WERI-Rb-1 (cell line): ENCODE data around the gene TVP23A.

ENCODE experiments used
- DNase-seq: peaks from one replicate; pipeline ENCODE4 v3.0.0-alpha.2; 2020
- H3K27ac ChIP-seq: fragments of 250-450 bp; sonication (Bioruptor Pico); 2 replicates; pipeline ENCODE4 v1.5.1; 2020; ENCODE audit warnings: mild to moderate bottlenecking, moderate library complexity
- H3K27me3 ChIP-seq: fragments of 250-450 bp; sonication (Bioruptor Pico); 2 replicates; pipeline ENCODE4 v1.5.1; 2021; ENCODE audit warnings: mild to moderate bottlenecking, low read depth, moderate library complexity; ENCODE audit not compliant: insufficient read depth, severe bottlenecking
- H3K36me3 ChIP-seq: fragments of 250-450 bp; sonication (Bioruptor Pico); 2 replicates; pipeline ENCODE4 v1.5.1; 2020; ENCODE audit warnings: mild to moderate bottlenecking, moderate library complexity
- H3K4me3 ChIP-seq: 2 replicates; pipeline ENCODE4 v1.5.1; 2011; ENCODE audit warnings: low read depth, mild to moderate bottlenecking, control low read depth, low read length
- H3K9me3 ChIP-seq: fragments of 250-450 bp; sonication (Bioruptor Pico); 2 replicates; pipeline ENCODE4 v1.5.1; 2021; ENCODE audit warnings: mild to moderate bottlenecking, moderate library complexity; ENCODE audit not compliant: severe bottlenecking
- TF ChIP-seq, protein P1 (sequence below): IDR thresholded peaks from 2 replicates; pipeline ENCODE4 v1.5.1; 2011; ENCODE audit warnings: low read depth, mild to moderate bottlenecking, control low read depth, inconsistent platforms, low read length

The TVP23A gene

DNA sequence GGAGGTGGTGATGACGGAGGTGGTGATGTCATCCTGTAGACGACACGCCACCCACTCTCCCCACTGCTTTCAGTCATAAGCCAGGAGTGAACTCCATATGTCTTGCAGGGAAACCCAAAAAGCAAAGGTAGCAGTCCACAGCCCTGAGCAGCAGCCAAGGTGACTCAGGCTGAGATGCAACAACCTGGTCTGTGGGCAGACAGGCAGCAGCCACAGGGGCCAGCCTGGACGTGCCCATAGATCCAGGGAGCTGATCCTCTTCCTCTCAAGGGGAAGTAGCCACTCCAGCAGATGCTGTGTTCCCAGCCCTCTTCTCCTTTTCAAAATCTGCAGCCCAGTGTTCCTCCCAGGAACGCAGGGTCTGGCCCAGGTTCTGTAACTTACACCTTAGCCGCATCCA is 41.1 kb upstream of the TVP23A start:
- TF ChIP-seq, protein P1, sequence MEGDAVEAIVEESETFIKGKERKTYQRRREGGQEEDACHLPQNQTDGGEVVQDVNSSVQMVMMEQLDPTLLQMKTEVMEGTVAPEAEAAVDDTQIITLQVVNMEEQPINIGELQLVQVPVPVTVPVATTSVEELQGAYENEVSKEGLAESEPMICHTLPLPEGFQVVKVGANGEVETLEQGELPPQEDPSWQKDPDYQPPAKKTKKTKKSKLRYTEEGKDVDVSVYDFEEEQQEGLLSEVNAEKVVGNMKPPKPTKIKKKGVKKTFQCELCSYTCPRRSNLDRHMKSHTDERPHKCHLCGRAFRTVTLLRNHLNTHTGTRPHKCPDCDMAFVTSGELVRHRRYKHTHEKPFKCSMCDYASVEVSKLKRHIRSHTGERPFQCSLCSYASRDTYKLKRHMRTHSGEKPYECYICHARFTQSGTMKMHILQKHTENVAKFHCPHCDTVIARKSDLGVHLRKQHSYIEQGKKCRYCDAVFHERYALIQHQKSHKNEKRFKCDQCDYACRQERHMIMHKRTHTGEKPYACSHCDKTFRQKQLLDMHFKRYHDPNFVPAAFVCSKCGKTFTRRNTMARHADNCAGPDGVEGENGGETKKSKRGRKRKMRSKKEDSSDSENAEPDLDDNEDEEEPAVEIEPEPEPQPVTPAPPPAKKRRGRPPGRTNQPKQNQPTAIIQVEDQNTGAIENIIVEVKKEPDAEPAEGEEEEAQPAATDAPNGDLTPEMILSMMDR = no peak
- no peak for DNase-seq
- H3K27me3 ChIP-seq = no peaks in the 10 kb centered on the region
- H3K27ac ChIP-seq = no peak overlapping the region
- H3K4me3 ChIP-seq = no peak overlapping the region
- no peaks in the 10 kb centered on the region for H3K9me3 ChIP-seq
- H3K36me3 ChIP-seq = no peaks in the 10 kb centered on the region

DNA sequence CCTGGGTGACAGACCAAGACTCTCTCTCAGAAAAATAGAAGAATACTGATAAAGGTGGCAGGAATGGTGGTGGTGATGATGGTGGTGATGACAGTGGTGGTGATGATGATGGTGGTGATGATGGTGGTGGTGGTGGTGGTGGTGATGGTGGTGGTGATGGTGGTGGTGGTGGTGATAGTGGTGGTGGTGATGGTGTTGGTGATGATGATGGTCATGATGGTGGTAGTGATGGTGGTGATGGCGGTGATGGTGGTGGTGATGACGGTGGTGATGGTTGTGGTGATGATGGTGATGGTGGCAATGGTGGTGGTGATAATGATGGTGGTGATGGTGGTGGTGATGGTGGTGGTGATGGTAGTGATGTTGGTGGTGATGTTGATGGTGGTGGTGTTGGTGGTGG is 40.4 kb upstream of the TVP23A start:
- Histone ChIP-seq H3K27ac (no peak overlapping the region), H3K36me3 (no peaks in the 10 kb centered on the region), H3K27me3 (no peaks in the 10 kb centered on the region), H3K4me3 (no peak overlapping the region), H3K9me3 (no peaks in the 10 kb centered on the region)
- DNase-seq = no peak
- TF ChIP-seq, protein P1 = no peak

DNA sequence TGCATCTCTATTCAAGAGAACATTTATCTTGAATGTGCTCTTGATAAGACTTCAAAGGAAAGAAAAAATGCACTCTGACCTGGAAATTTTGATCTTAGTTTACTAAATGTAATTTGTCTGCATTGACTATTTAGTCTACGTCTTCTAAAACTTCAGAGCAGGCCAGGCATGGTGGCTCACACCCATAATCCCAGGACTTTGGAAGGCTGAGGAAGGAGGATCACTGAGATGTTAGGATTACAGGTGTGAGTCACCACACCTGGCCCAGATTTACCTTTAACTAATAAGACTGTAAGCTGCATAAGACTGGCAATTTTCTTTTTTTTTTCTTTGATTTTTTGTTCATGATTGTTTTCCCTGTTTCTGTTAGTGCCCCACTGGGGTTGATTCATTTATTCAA is 39.6 kb upstream of the TVP23A start:
- Histone ChIP-seq H3K36me3 (no peaks in the 10 kb centered on the region), H3K4me3 (no peak overlapping the region), H3K27me3 (no peaks in the 10 kb centered on the region), H3K9me3 (no peaks in the 10 kb centered on the region), H3K27ac (no peak overlapping the region)
- DNase-seq = no peak
- TF ChIP-seq, protein P1 = no peak

DNA sequence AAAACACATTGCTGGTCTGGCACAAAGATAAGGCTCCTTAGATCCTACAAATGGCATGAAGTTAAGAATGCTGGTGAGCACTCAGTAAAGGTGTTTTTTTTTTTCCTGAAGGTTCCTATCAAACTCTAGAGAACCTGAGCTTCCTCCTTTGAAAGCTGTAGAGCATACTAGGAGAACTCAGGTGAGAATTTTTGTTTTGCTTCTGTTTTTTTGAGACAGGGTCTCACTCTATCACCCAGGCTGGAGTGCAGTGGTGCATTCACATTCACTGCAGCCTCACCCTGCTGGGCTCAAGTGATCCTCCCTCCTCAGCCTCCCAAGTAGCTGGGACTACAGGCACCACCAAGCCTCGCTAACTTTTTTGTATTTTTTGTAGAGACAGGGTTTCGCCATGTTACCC is 37.4 kb upstream of the TVP23A start:
- H3K27me3 ChIP-seq = no peaks in the 10 kb centered on the region
- H3K36me3 ChIP-seq = no peaks in the 10 kb centered on the region
- TF ChIP-seq, protein P1 = no peak
- DNase-seq = no peak
- H3K9me3 ChIP-seq = no peaks in the 10 kb centered on the region
- no peak overlapping the region for H3K27ac ChIP-seq
- H3K4me3 ChIP-seq = no peak overlapping the region

DNA sequence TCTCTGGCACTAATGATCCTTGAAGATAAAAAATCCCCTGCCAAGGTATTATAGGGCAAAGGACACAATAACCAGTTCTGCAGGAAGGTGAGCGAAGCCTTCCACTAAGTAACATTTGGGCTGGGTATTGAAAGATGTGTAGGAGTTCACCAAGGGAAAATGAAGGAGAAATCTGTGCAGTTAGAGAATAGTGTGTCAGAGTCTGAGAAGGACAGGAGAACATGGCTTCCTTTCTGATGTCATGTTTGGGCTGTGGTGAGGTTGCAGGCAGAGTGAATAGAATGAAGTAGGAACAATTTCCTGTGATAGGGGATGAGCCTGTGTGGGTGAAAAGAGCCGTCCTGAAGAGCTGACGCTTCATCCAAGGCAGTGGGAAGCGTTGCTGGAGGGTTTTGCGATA is 34.4 kb upstream of the TVP23A start:
- H3K4me3 ChIP-seq = no peak overlapping the region
- H3K27ac ChIP-seq = no peak overlapping the region
- H3K27me3 ChIP-seq = no peaks in the 10 kb centered on the region
- no peak for DNase-seq
- TF ChIP-seq, protein P1 = no peak
- no peaks in the 10 kb centered on the region for H3K9me3 ChIP-seq
- no peaks in the 10 kb centered on the region for H3K36me3 ChIP-seq

DNA sequence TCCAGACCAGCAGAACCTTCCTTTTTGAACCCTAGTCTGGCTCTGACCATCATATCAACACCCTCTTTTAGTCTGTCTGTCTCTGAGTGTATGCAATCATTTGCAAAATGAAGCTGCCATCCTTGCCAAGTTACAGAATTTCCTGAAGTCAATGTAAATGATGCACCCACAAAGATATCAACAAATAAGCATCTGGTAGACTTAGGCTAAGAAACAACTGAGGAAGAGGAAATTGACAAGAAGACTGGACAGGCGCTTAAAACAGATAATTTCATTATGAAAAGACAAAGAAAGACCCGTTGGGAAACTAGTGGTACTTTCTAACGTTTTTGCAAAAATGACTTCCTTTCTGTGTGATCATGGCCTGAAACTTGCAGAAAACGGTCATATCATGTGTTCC is 33.7 kb upstream of the TVP23A start:
- Histone ChIP-seq H3K27ac (no peak overlapping the region), H3K36me3 (no peaks in the 10 kb centered on the region), H3K9me3 (no peaks in the 10 kb centered on the region), H3K4me3 (no peak overlapping the region), H3K27me3 (no peaks in the 10 kb centered on the region)
- TF ChIP-seq, protein P1 = no peak
- no peak for DNase-seq
